ENCODE data around the gene PSMF1.

DNA sequence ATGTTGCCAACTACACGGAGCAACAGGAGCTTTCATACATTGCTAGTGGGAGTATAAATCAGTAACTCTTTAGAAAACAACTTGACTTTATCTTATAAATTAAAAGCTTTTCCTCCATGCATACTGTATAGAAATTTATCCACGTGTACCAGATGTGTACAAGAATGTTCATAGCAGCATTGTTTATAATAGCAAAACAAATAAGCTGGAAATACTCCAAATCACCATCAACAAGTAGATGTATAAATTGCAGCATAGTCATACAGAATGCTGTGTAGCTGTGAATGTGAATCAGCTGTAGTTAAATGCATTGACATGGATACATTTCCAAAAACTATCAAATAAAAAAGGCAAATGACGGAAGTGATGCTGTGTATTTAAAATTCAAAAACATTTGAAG, 6.0 kb downstream of the PSMF1 start:
- TF ChIP-seq, protein P1, sequence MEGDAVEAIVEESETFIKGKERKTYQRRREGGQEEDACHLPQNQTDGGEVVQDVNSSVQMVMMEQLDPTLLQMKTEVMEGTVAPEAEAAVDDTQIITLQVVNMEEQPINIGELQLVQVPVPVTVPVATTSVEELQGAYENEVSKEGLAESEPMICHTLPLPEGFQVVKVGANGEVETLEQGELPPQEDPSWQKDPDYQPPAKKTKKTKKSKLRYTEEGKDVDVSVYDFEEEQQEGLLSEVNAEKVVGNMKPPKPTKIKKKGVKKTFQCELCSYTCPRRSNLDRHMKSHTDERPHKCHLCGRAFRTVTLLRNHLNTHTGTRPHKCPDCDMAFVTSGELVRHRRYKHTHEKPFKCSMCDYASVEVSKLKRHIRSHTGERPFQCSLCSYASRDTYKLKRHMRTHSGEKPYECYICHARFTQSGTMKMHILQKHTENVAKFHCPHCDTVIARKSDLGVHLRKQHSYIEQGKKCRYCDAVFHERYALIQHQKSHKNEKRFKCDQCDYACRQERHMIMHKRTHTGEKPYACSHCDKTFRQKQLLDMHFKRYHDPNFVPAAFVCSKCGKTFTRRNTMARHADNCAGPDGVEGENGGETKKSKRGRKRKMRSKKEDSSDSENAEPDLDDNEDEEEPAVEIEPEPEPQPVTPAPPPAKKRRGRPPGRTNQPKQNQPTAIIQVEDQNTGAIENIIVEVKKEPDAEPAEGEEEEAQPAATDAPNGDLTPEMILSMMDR (IDR thresholded peaks at IDR 0.05; ENCODE audit: low read depth, low read length, poor library complexity, severe bottlenecking) = no peak
- TF ChIP-seq EZH2phosphoT487 (IDR thresholded peaks at IDR 0.05; ENCODE audit: borderline replicate concordance, low read length) = no peak

Measured in DOHH2 (cell line).